SK-N-SH treated with all-trans-retinoic acid at 6 μM for 48 hours (cell line): ENCODE measurements around the gene CTBP2.

Source experiments
- ATAC-seq: fragments of 200-7000 bp; cut with Tn5 transposase; 3 replicates; pipeline ENCODE4 v1.9.1; 2020; ENCODE audit warnings: mild to moderate bottlenecking, moderate library complexity
- ARNTL ChIP-seq: fragments of 450-650 bp; formaldehyde crosslinking; IDR thresholded peaks from 2 replicates; pipeline ENCODE4 v1.5.0; 2020; ENCODE audit warnings: low read depth, mild to moderate bottlenecking, moderate library complexity, borderline replicate concordance
- BACH2 ChIP-seq: fragments of 250-450 bp; sonication (Bioruptor Pico); IDR thresholded peaks from 2 replicates; pipeline ENCODE4 v1.9.0; 2021; ENCODE audit warnings: mild to moderate bottlenecking, borderline replicate concordance
- CSDC2 ChIP-seq: fragments of 250-450 bp; sonication (Bioruptor Pico); IDR thresholded peaks from 2 replicates; pipeline ENCODE4 v1.5.0; 2020; ENCODE audit warnings: mild to moderate bottlenecking, moderate library complexity
- ESRRG ChIP-seq: fragments of 250-450 bp; sonication (Bioruptor Pico); IDR thresholded peaks from 2 replicates; pipeline ENCODE4 v1.6.1; 2021; ENCODE audit warnings: mild to moderate bottlenecking
- GLIS3 ChIP-seq: fragments of 250-450 bp; sonication (Bioruptor Pico); IDR thresholded peaks from 2 replicates; pipeline ENCODE4 v1.5.0; 2020; ENCODE audit warnings: mild to moderate bottlenecking, moderate library complexity
- ISL1 ChIP-seq: fragments of 250-450 bp; sonication (Bioruptor Pico); IDR thresholded peaks from 2 replicates; pipeline ENCODE4 v2.1.2; 2022; ENCODE audit warnings: mild to moderate bottlenecking, moderate library complexity
- OSR1 ChIP-seq: fragments of 250-450 bp; sonication (Bioruptor Pico); IDR thresholded peaks from 2 replicates; pipeline ENCODE4 v1.8.0; 2022; ENCODE audit warnings: moderate library complexity, mild to moderate bottlenecking, inconsistent platforms
- PPARA ChIP-seq: fragments of 250-450 bp; sonication (Bioruptor Pico); IDR thresholded peaks from 2 replicates; pipeline ENCODE4 v1.5.0; 2020; ENCODE audit warnings: mild to moderate bottlenecking, borderline replicate concordance
- SNAI2 ChIP-seq: fragments of 250-450 bp; sonication (Bioruptor Pico); IDR thresholded peaks from 2 replicates; pipeline ENCODE4 v1.5.0; 2020; ENCODE audit warnings: mild to moderate bottlenecking, moderate library complexity
- TCF4 ChIP-seq: fragments of 250-450 bp; sonication (Bioruptor Pico); IDR thresholded peaks from 2 replicates; pipeline ENCODE4 v1.8.0; 2021; ENCODE audit warnings: mild to moderate bottlenecking, moderate library complexity, borderline replicate concordance
- TOX ChIP-seq: fragments of 250-450 bp; sonication (Bioruptor Pico); IDR thresholded peaks from 2 replicates; pipeline ENCODE4 v1.8.0; 2021; ENCODE audit warnings: mild to moderate bottlenecking, moderate library complexity, borderline replicate concordance
- ZC3H10 ChIP-seq: fragments of 250-450 bp; sonication (Bioruptor Pico); IDR thresholded peaks from 2 replicates; pipeline ENCODE4 v1.5.1; 2021; ENCODE audit warnings: mild to moderate bottlenecking, moderate library complexity
- ZFP3 ChIP-seq: fragments of 250-450 bp; sonication (Bioruptor Pico); IDR thresholded peaks from 2 replicates; pipeline ENCODE4 v1.5.0; 2020; ENCODE audit warnings: mild to moderate bottlenecking, moderate library complexity
- ZFP30 ChIP-seq: fragments of 450-650 bp; formaldehyde crosslinking; IDR thresholded peaks from 2 replicates; pipeline ENCODE4 v1.5.0; 2022; ENCODE audit warnings: mild to moderate bottlenecking, moderate library complexity
- ZNF565 ChIP-seq: fragments of 450-650 bp; formaldehyde crosslinking; conservative IDR thresholded peaks from 2 replicates; pipeline ENCODE4 v1.5.0; 2020; ENCODE audit warnings: low read depth, mild to moderate bottlenecking, moderate library complexity
- ZNF8 ChIP-seq: fragments of 450-650 bp; formaldehyde crosslinking; IDR thresholded peaks from 2 replicates; pipeline ENCODE4 v1.5.0; 2020; ENCODE audit warnings: mild to moderate bottlenecking, moderate library complexity
- TF ChIP-seq, protein P1 (sequence below): fragments of 250-450 bp; sonication (Bioruptor Pico); IDR thresholded peaks from 2 replicates; pipeline ENCODE4 v1.5.1; 2020; ENCODE audit warnings: low read depth, mild to moderate bottlenecking, moderate library complexity
- TF ChIP-seq, protein P2 (sequence below): fragments of 250-450 bp; sonication (Bioruptor Pico); IDR thresholded peaks from 2 replicates; pipeline ENCODE4 v1.8.0; 2020; ENCODE audit warnings: mild to moderate bottlenecking, moderate library complexity, borderline replicate concordance
- TF ChIP-seq, protein P3 (sequence below): fragments of 250-450 bp; sonication (Bioruptor Pico); IDR thresholded peaks from 2 replicates; pipeline ENCODE4 v1.5.1; 2021; ENCODE audit warnings: mild to moderate bottlenecking, moderate library complexity
- TF ChIP-seq, protein P4 (sequence below): fragments of 250-450 bp; sonication (Bioruptor Pico); IDR thresholded peaks from 2 replicates; pipeline ENCODE4 v1.5.0; 2020; ENCODE audit warnings: mild to moderate bottlenecking, moderate library complexity

Gene CTBP2

DNA sequence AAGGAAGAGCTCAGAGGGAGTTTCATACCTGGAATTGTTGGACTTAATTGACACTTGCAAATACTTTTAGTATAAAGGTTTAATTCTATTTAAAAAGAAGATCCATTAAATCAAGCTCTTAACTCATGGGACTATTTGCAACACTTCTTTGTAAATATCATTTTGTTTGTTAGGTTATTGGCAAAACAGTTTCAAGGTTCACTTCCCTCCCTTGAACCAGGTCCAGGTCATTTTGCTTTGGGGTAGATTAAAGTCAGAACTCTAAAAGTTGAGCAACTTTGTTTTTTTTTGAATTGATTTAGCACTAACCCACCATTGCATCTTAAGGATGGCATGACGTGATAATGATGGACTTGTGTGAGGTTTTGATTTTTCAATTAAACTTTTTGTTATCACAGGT, 172.6 kb downstream of the CTBP2 start (continued):
- TF ChIP-seq TOX (CRISPR knock-in tag) (no peak), PPARA (no peak), OSR1 (CRISPR knock-in tag) (no peak), ZFP3 (CRISPR knock-in tag) (no peak), CSDC2 (CRISPR knock-in tag) (no peak)
- TF ChIP-seq, protein P1, sequence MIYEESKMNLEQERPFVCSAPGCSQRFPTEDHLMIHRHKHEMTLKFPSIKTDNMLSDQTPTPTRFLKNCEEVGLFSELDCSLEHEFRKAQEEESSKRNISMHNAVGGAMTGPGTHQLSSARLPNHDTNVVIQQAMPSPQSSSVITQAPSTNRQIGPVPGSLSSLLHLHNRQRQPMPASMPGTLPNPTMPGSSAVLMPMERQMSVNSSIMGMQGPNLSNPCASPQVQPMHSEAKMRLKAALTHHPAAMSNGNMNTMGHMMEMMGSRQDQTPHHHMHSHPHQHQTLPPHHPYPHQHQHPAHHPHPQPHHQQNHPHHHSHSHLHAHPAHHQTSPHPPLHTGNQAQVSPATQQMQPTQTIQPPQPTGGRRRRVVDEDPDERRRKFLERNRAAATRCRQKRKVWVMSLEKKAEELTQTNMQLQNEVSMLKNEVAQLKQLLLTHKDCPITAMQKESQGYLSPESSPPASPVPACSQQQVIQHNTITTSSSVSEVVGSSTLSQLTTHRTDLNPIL (CRISPR knock-in tag), result no peak

DNA sequence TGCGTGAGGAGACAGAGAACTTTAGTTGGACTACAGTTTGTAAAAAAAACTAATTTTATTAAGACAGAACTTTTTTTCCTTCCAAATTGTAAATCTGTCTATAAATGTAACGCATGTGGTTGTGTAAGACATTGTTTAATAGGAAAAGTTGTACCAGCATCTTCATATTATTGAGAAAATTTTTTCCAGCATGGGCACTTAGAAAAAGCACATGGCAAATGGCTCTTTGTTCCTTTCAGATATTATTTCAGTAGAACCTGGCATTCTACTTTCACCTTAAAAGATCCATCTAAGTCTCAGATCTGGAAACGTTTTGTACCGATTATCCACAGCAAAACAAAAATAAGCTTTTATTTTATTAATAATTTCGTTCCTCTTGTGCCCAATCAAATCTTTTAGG, 175.2 kb downstream of the CTBP2 start:
- no peak for ATAC-seq
- TF ChIP-seq, protein P2, sequence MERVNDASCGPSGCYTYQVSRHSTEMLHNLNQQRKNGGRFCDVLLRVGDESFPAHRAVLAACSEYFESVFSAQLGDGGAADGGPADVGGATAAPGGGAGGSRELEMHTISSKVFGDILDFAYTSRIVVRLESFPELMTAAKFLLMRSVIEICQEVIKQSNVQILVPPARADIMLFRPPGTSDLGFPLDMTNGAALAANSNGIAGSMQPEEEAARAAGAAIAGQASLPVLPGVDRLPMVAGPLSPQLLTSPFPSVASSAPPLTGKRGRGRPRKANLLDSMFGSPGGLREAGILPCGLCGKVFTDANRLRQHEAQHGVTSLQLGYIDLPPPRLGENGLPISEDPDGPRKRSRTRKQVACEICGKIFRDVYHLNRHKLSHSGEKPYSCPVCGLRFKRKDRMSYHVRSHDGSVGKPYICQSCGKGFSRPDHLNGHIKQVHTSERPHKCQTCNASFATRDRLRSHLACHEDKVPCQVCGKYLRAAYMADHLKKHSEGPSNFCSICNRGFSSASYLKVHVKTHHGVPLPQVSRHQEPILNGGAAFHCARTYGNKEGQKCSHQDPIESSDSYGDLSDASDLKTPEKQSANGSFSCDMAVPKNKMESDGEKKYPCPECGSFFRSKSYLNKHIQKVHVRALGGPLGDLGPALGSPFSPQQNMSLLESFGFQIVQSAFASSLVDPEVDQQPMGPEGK (CRISPR knock-in tag), result no peak
- TF ChIP-seq, protein P3, sequence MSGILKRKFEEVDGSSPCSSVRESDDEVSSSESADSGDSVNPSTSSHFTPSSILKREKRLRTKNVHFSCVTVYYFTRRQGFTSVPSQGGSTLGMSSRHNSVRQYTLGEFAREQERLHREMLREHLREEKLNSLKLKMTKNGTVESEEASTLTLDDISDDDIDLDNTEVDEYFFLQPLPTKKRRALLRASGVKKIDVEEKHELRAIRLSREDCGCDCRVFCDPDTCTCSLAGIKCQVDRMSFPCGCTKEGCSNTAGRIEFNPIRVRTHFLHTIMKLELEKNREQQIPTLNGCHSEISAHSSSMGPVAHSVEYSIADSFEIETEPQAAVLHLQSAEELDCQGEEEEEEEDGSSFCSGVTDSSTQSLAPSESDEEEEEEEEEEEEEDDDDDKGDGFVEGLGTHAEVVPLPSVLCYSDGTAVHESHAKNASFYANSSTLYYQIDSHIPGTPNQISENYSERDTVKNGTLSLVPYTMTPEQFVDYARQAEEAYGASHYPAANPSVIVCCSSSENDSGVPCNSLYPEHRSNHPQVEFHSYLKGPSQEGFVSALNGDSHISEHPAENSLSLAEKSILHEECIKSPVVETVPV (CRISPR knock-in tag), result no peak
- TF ChIP-seq, protein P4, sequence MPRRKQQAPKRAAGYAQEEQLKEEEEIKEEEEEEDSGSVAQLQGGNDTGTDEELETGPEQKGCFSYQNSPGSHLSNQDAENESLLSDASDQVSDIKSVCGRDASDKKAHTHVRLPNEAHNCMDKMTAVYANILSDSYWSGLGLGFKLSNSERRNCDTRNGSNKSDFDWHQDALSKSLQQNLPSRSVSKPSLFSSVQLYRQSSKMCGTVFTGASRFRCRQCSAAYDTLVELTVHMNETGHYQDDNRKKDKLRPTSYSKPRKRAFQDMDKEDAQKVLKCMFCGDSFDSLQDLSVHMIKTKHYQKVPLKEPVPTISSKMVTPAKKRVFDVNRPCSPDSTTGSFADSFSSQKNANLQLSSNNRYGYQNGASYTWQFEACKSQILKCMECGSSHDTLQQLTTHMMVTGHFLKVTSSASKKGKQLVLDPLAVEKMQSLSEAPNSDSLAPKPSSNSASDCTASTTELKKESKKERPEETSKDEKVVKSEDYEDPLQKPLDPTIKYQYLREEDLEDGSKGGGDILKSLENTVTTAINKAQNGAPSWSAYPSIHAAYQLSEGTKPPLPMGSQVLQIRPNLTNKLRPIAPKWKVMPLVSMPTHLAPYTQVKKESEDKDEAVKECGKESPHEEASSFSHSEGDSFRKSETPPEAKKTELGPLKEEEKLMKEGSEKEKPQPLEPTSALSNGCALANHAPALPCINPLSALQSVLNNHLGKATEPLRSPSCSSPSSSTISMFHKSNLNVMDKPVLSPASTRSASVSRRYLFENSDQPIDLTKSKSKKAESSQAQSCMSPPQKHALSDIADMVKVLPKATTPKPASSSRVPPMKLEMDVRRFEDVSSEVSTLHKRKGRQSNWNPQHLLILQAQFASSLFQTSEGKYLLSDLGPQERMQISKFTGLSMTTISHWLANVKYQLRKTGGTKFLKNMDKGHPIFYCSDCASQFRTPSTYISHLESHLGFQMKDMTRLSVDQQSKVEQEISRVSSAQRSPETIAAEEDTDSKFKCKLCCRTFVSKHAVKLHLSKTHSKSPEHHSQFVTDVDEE (CRISPR knock-in tag), result no peak
- TF ChIP-seq CSDC2 (CRISPR knock-in tag) (no peak), ZNF565 (CRISPR knock-in tag) (no peak), BACH2 (CRISPR knock-in tag) (no peak), ISL1 (no peak), TCF4 (CRISPR knock-in tag) (no peak), ESRRG (no peak), ZFP30 (CRISPR knock-in tag) (no peak), ZNF8 (CRISPR knock-in tag) (no peak), ZC3H10 (CRISPR knock-in tag) (no peak), GLIS3 (no peak), TOX (CRISPR knock-in tag) (no peak), SNAI2 (CRISPR knock-in tag) (no peak), OSR1 (CRISPR knock-in tag) (no peak), PPARA (no peak)
- TF ChIP-seq, protein P1 (CRISPR knock-in tag), result no peak

DNA sequence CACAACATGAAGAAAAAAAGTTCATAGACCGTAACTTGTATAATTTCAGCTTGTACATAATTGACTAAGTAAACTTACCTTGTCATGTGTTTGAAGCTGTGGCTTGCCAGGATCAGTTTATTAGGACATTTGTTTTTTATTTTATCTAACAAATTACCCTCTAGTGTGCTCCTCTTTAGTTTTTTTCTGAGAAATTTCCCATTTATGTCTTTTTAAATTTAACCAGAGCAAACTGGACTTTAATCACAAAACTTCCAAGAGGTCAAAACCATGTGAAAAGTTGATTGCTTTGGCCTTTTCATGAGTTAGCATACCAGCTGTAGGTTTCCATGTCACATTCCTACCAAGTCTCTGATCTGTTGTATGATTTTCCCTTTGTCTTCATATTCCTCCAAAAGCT, 176.0 kb downstream of the CTBP2 start:
- TF ChIP-seq ZFP30 (CRISPR knock-in tag) (no peak), OSR1 (CRISPR knock-in tag) (no peak), ARNTL (CRISPR knock-in tag) (no peak)
- TF ChIP-seq, protein P1 (CRISPR knock-in tag), result no peak
- TF ChIP-seq, protein P4 (CRISPR knock-in tag), result no peak
- ATAC-seq, result no peak
